Loucy (cell line): Measurements from ENCODE around the gene IGSF10.

Experiments
- H2AFZ ChIP-seq: fragments of 200-600 bp; sonication (generic); 2 replicates; pipeline ENCODE4 v1.6.0; 2016; ENCODE audit warnings: antibody characterized with exemption, mild to moderate bottlenecking, low read length, moderate library complexity
- H3F3A ChIP-seq: fragments of 200-600 bp; 2 replicates; pipeline ENCODE4 v1.6.0; 2016; ENCODE audit warnings: antibody characterized with exemption, low read depth, mild to moderate bottlenecking
- H3K27me3 ChIP-seq: fragments of 200-600 bp; sonication (generic); 2 replicates; pipeline ENCODE4 v1.6.1; 2014; ENCODE audit warnings: low read length, mild to moderate bottlenecking; ENCODE audit not compliant: insufficient read depth, poor library complexity, severe bottlenecking
- H3K36me3 ChIP-seq: fragments of 200-600 bp; sonication (generic); 2 replicates; pipeline ENCODE4 v1.6.1; 2016; ENCODE audit warnings: low read length; ENCODE audit not compliant: insufficient read depth
- H3K4me1 ChIP-seq: fragments of 200-600 bp; sonication (generic); 2 replicates; pipeline ENCODE4 v1.5.1; 2014; ENCODE audit warnings: low read length, mild to moderate bottlenecking; ENCODE audit not compliant: insufficient read depth, poor library complexity, severe bottlenecking
- H3K4me2 ChIP-seq: fragments of 200-600 bp; sonication (generic); 2 replicates; pipeline ENCODE4 v1.6.0; 2014; ENCODE audit warnings: antibody characterized with exemption, low read length, low read depth, mild to moderate bottlenecking; ENCODE audit not compliant: poor library complexity, severe bottlenecking
- H3K4me3 ChIP-seq: fragments of 200-600 bp; sonication (generic); 2 replicates; pipeline ENCODE4 v1.5.1; 2014; ENCODE audit warnings: low read length, mild to moderate bottlenecking, mixed read lengths; ENCODE audit not compliant: poor library complexity, severe bottlenecking
- H3K79me2 ChIP-seq: fragments of 200-600 bp; sonication (generic); 2 replicates; pipeline ENCODE4 v1.6.1; 2014; ENCODE audit warnings: low read length; ENCODE audit not compliant: insufficient read depth
- H3K9ac ChIP-seq: fragments of 200-600 bp; sonication (generic); 2 replicates; pipeline ENCODE4 v1.6.0; 2014; ENCODE audit warnings: mild to moderate bottlenecking, low read depth, low read length, moderate library complexity; ENCODE audit not compliant: poor library complexity, severe bottlenecking
- H3K9me2 ChIP-seq: fragments of 200-600 bp; sonication (generic); replicated peaks from 2 replicates; pipeline ENCODE4 v1.6.1; 2016; ENCODE audit warnings: low read depth, low read length, mixed read lengths
- H3K9me3 ChIP-seq: fragments of 200-600 bp; sonication (generic); 2 replicates; pipeline ENCODE4 v1.6.1; 2014; ENCODE audit warnings: mild to moderate bottlenecking, antibody characterized with exemption, low read length, low read depth; ENCODE audit not compliant: insufficient read depth
- H4K20me1 ChIP-seq: fragments of 200-600 bp; sonication (generic); 2 replicates; pipeline ENCODE4 v1.6.0; 2014; ENCODE audit warnings: antibody characterized with exemption, low read length, mild to moderate bottlenecking; ENCODE audit not compliant: insufficient read depth, poor library complexity, severe bottlenecking
- CTCF ChIP-seq: fragments of 200-600 bp; sonication (generic); conservative IDR thresholded peaks from 2 replicates; pipeline ENCODE4 v1.5.1; 2014; ENCODE audit warnings: mild to moderate bottlenecking, antibody characterized with exemption, low read length
- EZH2phosphoT487 ChIP-seq: fragments of 200-600 bp; IDR thresholded peaks from 2 replicates; pipeline ENCODE4 v1.6.1; 2018; ENCODE audit warnings: antibody characterized with exemption, mild to moderate bottlenecking, moderate library complexity, borderline replicate concordance

The IGSF10 gene

DNA sequence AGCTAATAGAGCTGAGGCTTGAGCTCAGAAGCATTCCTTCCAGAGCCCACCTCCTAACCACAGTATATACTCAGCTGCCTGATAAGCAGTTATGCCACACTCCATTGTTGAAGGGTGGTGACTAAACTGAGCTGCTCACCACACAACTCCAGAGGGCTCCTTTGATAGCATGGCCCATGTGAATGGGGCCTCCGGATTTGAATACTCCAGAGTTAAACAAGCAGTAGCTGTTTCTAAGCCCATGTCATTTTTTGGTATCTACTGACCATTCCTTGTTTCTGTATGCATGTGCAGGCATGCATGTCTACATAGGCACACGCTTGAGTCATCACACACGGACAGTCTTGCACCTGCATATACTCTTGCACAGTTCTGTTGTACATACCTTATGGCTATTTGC is 28.9 kb downstream of the IGSF10 start:
- Histone ChIP-seq H3K9me3 (no peaks in the 10 kb centered on the region), H3K4me2 (no peak overlapping the region), H3K4me3 (no peak overlapping the region), H3F3A (no peaks in the 10 kb centered on the region), H3K36me3 (peaks cover 52% of the 10 kb centered on the region; the same call in 1 of the 2 replicates), H2AFZ (no peak overlapping the region), H3K9me2 (no peaks in the 10 kb centered on the region), H3K27me3 (no peaks in the 10 kb centered on the region), H3K4me1 (peaks cover 15% of the 10 kb centered on the region), H4K20me1 (no peaks in the 10 kb centered on the region), H3K9ac (no peak overlapping the region), H3K79me2 (no peaks in the 10 kb centered on the region)
- TF ChIP-seq EZH2phosphoT487 (no peak), CTCF (no peak)

GRCh38 chr3:151430821-151431484 is 29.9 kb downstream of the IGSF10 start:
- Histone ChIP-seq H3K9me3 (no peaks in the 10 kb centered on the region), H3K36me3 (peaks cover 52% of the 10 kb centered on the region; the same call in 1 of the 2 replicates), H3K27me3 (no peaks in the 10 kb centered on the region), H3K79me2 (no peaks in the 10 kb centered on the region), H3K9me2 (no peaks in the 10 kb centered on the region), H3K4me3 (no peak overlapping the region), H3K4me2 (no peak overlapping the region), H4K20me1 (no peaks in the 10 kb centered on the region), H3K9ac (no peak overlapping the region), H3F3A (no peaks in the 10 kb centered on the region), H3K4me1 (peaks cover 20% of the 10 kb centered on the region), H2AFZ (no peak overlapping the region)
- TF ChIP-seq EZH2phosphoT487, result no peak
- no peak for TF ChIP-seq CTCF

DNA sequence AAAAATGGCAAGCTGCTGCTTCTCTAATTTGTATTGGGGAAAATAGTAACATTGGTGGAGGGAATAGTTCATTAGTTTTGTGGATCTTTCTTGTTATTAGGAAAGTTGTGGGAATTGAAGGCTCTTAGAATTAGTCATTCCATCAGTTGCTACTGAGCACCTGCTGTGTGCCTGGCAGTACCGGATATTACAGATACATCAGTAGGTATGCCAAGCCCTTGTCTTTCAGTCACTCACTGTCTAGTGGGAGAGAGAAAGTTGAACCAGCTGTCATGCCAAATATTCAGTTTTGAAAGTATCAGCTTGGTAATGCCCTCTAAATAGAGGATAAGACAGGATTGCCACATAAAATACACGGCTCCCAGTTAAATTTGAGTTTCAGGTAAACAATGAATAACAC is 32.5 kb downstream of the IGSF10 start:
- TF ChIP-seq EZH2phosphoT487, result no peak
- TF ChIP-seq CTCF, result no peak
- Histone ChIP-seq H3K4me1 (peaks cover 27% of the 10 kb centered on the region), H3K4me2 (no peak overlapping the region), H3K9ac (no peak overlapping the region), H3K9me3 (no peaks in the 10 kb centered on the region), H3F3A (no peaks in the 10 kb centered on the region), H3K27me3 (no peaks in the 10 kb centered on the region), H4K20me1 (no peaks in the 10 kb centered on the region), H3K79me2 (no peaks in the 10 kb centered on the region), H3K9me2 (no peaks in the 10 kb centered on the region), H3K4me3 (no peak overlapping the region), H3K36me3 (peaks cover 51% of the 10 kb centered on the region; the same call in 1 of the 2 replicates), H2AFZ (no peak overlapping the region)
